Mucosa of rectum (tissue), 2 donors: ENCODE measurements around the gene MOCS1.

Experiments
- H3K27ac ChIP-seq, 2 donors: one replicate each; pipeline ENCODE4 v1.7.0; 2013; ENCODE audit warnings: inconsistent platforms in 2 of 2, low read depth in 2 of 2, low read length in 2 of 2
- H3K27me3 ChIP-seq, 2 donors: one replicate each; pipeline ENCODE4 v1.7.0; 2013; ENCODE audit warnings: low read length in 2 of 2; ENCODE audit not compliant: control insufficient read depth in 2 of 2, insufficient read depth in 2 of 2
- H3K36me3 ChIP-seq, 2 donors: one replicate each; pipeline ENCODE4 v1.7.0; 2013; ENCODE audit warnings: low read length in 2 of 2; ENCODE audit not compliant: control insufficient read depth in 2 of 2, insufficient read depth in 2 of 2
- H3K4me1 ChIP-seq, 2 donors: one replicate each; pipeline ENCODE4 v1.7.0; 2013; ENCODE audit warnings: low read length in 2 of 2, mild to moderate bottlenecking in 1 of 2; ENCODE audit not compliant: control insufficient read depth in 2 of 2, insufficient read depth in 2 of 2
- H3K4me3 ChIP-seq, 2 donors: one replicate each; pipeline ENCODE4 v1.7.0; 2013; ENCODE audit warnings: low read length in 2 of 2
- H3K9ac ChIP-seq, 2 donors: one replicate each; pipeline ENCODE4 v1.7.0; 2013; ENCODE audit warnings: low read length in 2 of 2, low read depth in 1 of 2, mild to moderate bottlenecking in 1 of 2
- H3K9me3 ChIP-seq, 2 donors: one replicate each; pipeline ENCODE4 v1.7.0; 2013; ENCODE audit warnings: low read length in 2 of 2; ENCODE audit not compliant: control insufficient read depth in 2 of 2
- donor health status: healthy.
- donor health status: Normal muscosa, but diverticular disease.

MOCS1 gene

GRCh38 chr6:39897698-39898097 is 36.6 kb downstream of the MOCS1 start:
- H3K4me1 ChIP-seq = peaks cover 0 to 4% of the 10 kb centered on the region in 2 donors
- no peak overlapping the region for H3K27ac ChIP-seq

GRCh38 chr6:39896701-39897100 is 37.6 kb downstream of the MOCS1 start:
- Histone ChIP-seq H3K36me3 (no peaks in the 10 kb centered on the region), H3K4me1 (peaks cover 0 to 4% of the 10 kb centered on the region in 2 donors), H3K9me3 (no peaks in the 10 kb centered on the region), H3K27ac (no peak overlapping the region), H3K9ac (no peak overlapping the region), H3K27me3 (no peaks in the 10 kb centered on the region), H3K4me3 (no peak overlapping the region)

More at GRCh38 chr6:39897698-39898097, 36.6 kb downstream of the MOCS1 start:
- no peaks in the 10 kb centered on the region for H3K36me3 ChIP-seq
- no peaks in the 10 kb centered on the region for H3K9me3 ChIP-seq
- H3K27me3 ChIP-seq = no peaks in the 10 kb centered on the region
- no peak overlapping the region for H3K9ac ChIP-seq
- H3K4me3 ChIP-seq = no peak overlapping the region

GRCh38 chr6:39893286-39893685 is 41.0 kb downstream of the MOCS1 start:
- Histone ChIP-seq H3K27ac (no peak overlapping the region), H3K4me3 (no peak overlapping the region), H3K9me3 (no peaks in the 10 kb centered on the region), H3K27me3 (no peaks in the 10 kb centered on the region), H3K9ac (no peak overlapping the region), H3K36me3 (no peaks in the 10 kb centered on the region), H3K4me1 (peaks cover 0 to 5% of the 10 kb centered on the region in 2 donors)

GRCh38 chr6:39892490-39893129 is 41.7 kb downstream of the MOCS1 start:
- no peaks in the 10 kb centered on the region for H3K9me3 ChIP-seq
- no peaks in the 10 kb centered on the region for H3K27me3 ChIP-seq
- H3K9ac ChIP-seq = no peak overlapping the region
- peaks cover 0 to 4% of the 10 kb centered on the region in 2 donors for H3K4me1 ChIP-seq
- no peak overlapping the region for H3K4me3 ChIP-seq
- no peaks in the 10 kb centered on the region for H3K36me3 ChIP-seq
- H3K27ac ChIP-seq = no peak overlapping the region

- Histone ChIP-seq H3K27me3 (no peaks in the 10 kb centered on the region), H3K36me3 (no peaks in the 10 kb centered on the region), H3K4me3 (no peak overlapping the region), H3K4me1 (peaks cover 0 to 4% of the 10 kb centered on the region in 2 donors), H3K9ac (no peak overlapping the region), H3K9me3 (no peaks in the 10 kb centered on the region), H3K27ac (no peak overlapping the region)
Measured at GRCh38 chr6:39891976-39892375, 42.3 kb downstream of the MOCS1 start.

- no peak overlapping the region for H3K27ac ChIP-seq
- H3K27me3 ChIP-seq = no peaks in the 10 kb centered on the region
- no peak overlapping the region for H3K4me3 ChIP-seq
- peaks cover 0 to 4% of the 10 kb centered on the region in 2 donors for H3K4me1 ChIP-seq
- no peak overlapping the region for H3K9ac ChIP-seq
- no peaks in the 10 kb centered on the region for H3K36me3 ChIP-seq
- no peaks in the 10 kb centered on the region for H3K9me3 ChIP-seq
Measured at GRCh38 chr6:39891353-39891752, 42.9 kb downstream of the MOCS1 start.

GRCh38 chr6:39889229-39889628 is 45.0 kb downstream of the MOCS1 start:
- H3K9ac ChIP-seq = no peak overlapping the region
- no peaks in the 10 kb centered on the region for H3K36me3 ChIP-seq
- no peaks in the 10 kb centered on the region for H3K9me3 ChIP-seq
- H3K27me3 ChIP-seq = no peaks in the 10 kb centered on the region
- peaks cover 0 to 4% of the 10 kb centered on the region in 2 donors for H3K4me1 ChIP-seq
- no peak overlapping the region for H3K27ac ChIP-seq
- no peak overlapping the region for H3K4me3 ChIP-seq

- Histone ChIP-seq H3K4me3 (no peak overlapping the region), H3K27ac (peak overlapping the region; percentile 24 to 26), H3K9ac (no peak overlapping the region)
Measured at GRCh38 chr6:39887692-39888450, 46.4 kb downstream of the MOCS1 start.

GRCh38 chr6:39886871-39887270 is 47.4 kb downstream of the MOCS1 start:
- Histone ChIP-seq H3K27me3 (no peaks in the 10 kb centered on the region), H3K4me3 (no peak overlapping the region), H3K9me3 (no peaks in the 10 kb centered on the region), H3K4me1 (peaks cover 0 to 4% of the 10 kb centered on the region in 2 donors), H3K27ac (no peak overlapping the region), H3K36me3 (no peaks in the 10 kb centered on the region), H3K9ac (no peak overlapping the region)

More at GRCh38 chr6:39887692-39888450, 46.4 kb downstream of the MOCS1 start:
- H3K36me3 ChIP-seq = no peaks in the 10 kb centered on the region
- peaks cover 0 to 4% of the 10 kb centered on the region in 2 donors for H3K4me1 ChIP-seq
- H3K9me3 ChIP-seq = no peaks in the 10 kb centered on the region
- no peaks in the 10 kb centered on the region for H3K27me3 ChIP-seq

- H3K4me1 ChIP-seq = peaks cover 0 to 4% of the 10 kb centered on the region in 2 donors
- H3K4me3 ChIP-seq = no peak overlapping the region
- no peak overlapping the region for H3K27ac ChIP-seq
- H3K36me3 ChIP-seq = no peaks in the 10 kb centered on the region
- H3K9me3 ChIP-seq = no peaks in the 10 kb centered on the region
- no peaks in the 10 kb centered on the region for H3K27me3 ChIP-seq
- no peak overlapping the region for H3K9ac ChIP-seq
Measured at GRCh38 chr6:39885691-39886090, 48.6 kb downstream of the MOCS1 start.
